H1 (cell line): ENCODE data around the gene SH2D7. TPM values are rescaled to one million over a fixed set of nuclear protein-coding genes. Genes with fewer than 3 reads are reported as not detected.

Experiments
- CTCF ChIA-PET: fragments of 300-600 bp; sonication (Branson Sonifier 250); formaldehyde crosslinking; loops from one replicate; lab custom pipeline; 2021; ENCODE audit not compliant: partially characterized antibody; lab: Charles Lee
- POLR2A ChIA-PET: fragments of 300-600 bp; sonication (Branson Sonifier 250); formaldehyde crosslinking; loops from one replicate; lab custom pipeline; 2021; ENCODE audit warnings: inconsistent platforms; ENCODE audit not compliant: partially characterized antibody; lab: Charles Lee
- DNase-seq, 2 experiments: peaks; one replicate each; pipeline versions ENCODE4 v3.0.0 to v3.0.0-alpha.2; 2010 to 2022; ENCODE audit warnings: low spot score in 2 of 2, low read depth in 1 of 2, mixed read lengths in 1 of 2
- FAIRE-seq: peaks from 2 replicates; lab custom pipeline; 2011; peaks lifted over from hg19 to GRCh38; lab: Jason Lieb, UNC
- H2AFZ ChIP-seq: 2 replicates; pipeline ENCODE4 v1.8.1; 2012; ENCODE audit warnings: low read length, inconsistent platforms
- H2AK5ac ChIP-seq: 2 replicates; pipeline ENCODE4 v1.6.1; 2013; ENCODE audit warnings: low read depth, low read length
- H2BK120ac ChIP-seq: replicated peaks from 2 replicates; pipeline ENCODE3; 2013; ENCODE audit warnings: low read depth, low read length, inconsistent platforms
- H2BK12ac ChIP-seq: 2 replicates; pipeline ENCODE4 v1.6.1; 2013; ENCODE audit warnings: low read depth, low read length
- H2BK15ac ChIP-seq: 2 replicates; pipeline ENCODE4 v1.6.1; 2013; ENCODE audit warnings: low read length
- H2BK20ac ChIP-seq: 2 replicates; pipeline ENCODE4 v1.6.1; 2013; ENCODE audit warnings: low read length
- H2BK5ac ChIP-seq: 2 replicates; pipeline ENCODE4 v1.6.1; 2013; ENCODE audit warnings: low read depth, low read length
- H3K14ac ChIP-seq: 2 replicates; pipeline ENCODE4 v1.6.1; 2013; ENCODE audit warnings: inconsistent platforms; ENCODE audit not compliant: insufficient read length
- H3K18ac ChIP-seq: 2 replicates; pipeline ENCODE4 v1.6.1; 2013; ENCODE audit warnings: low read length; ENCODE audit errors: extremely low read depth
- H3K23ac ChIP-seq: 2 replicates; pipeline ENCODE4 v1.6.1; 2013; ENCODE audit warnings: inconsistent platforms; ENCODE audit not compliant: insufficient read length
- H3K23me2 ChIP-seq: 2 replicates; pipeline ENCODE4 v1.6.1; 2013; ENCODE audit warnings: low read depth, low read length
- H3K27ac ChIP-seq: 2 replicates; pipeline ENCODE4 v1.6.1; 2011; ENCODE audit warnings: low read depth, low read length, inconsistent platforms
- H3K27me3 ChIP-seq, 4 experiments: replicated peaks in 1 of 4; 1 replicate in 1 of 4; 2 replicates in 3 of 4; pipeline versions ENCODE4 v1.6.1 to v1.8.1; 2011 to 2013; ENCODE audit warnings: low read length in 3 of 4, mild to moderate bottlenecking in 3 of 4, inconsistent platforms in 2 of 4, mixed read lengths in 2 of 4, moderate library complexity in 1 of 4; ENCODE audit not compliant: control insufficient read depth in 3 of 4, insufficient read depth in 3 of 4; ENCODE audit errors: extremely low read depth in 1 of 4
- H3K36me3 ChIP-seq, 4 experiments: 2 replicates each; pipeline versions ENCODE4 v1.6.1 to v1.8.1; 2011 to 2013; ENCODE audit warnings: mild to moderate bottlenecking in 4 of 4, low read length in 3 of 4, moderate library complexity in 2 of 4, control low read depth in 1 of 4, inconsistent platforms in 1 of 4; ENCODE audit not compliant: insufficient read depth in 4 of 4, control insufficient read depth in 2 of 4
- H3K4ac ChIP-seq: replicated peaks from 2 replicates; pipeline ENCODE3; 2013; ENCODE audit warnings: low read length, low read depth, mixed read lengths, inconsistent platforms; ENCODE audit not compliant: insufficient read length
- H3K4me1 ChIP-seq, 4 experiments: replicated peaks in 1 of 4; 1 replicate in 1 of 4; 2 replicates in 3 of 4; pipeline versions ENCODE4 v1.6.1 to v1.8.1; 2011 to 2013; ENCODE audit warnings: low read length in 3 of 4, inconsistent platforms in 2 of 4, mixed read lengths in 1 of 4; ENCODE audit not compliant: insufficient read depth in 4 of 4, control insufficient read depth in 3 of 4
- H3K4me2 ChIP-seq, 2 experiments: 2 replicates each; pipeline versions ENCODE4 v1.6.1 to v1.8.1; 2011 to 2013; ENCODE audit warnings: low read depth in 2 of 2, low read length in 2 of 2, control low read depth in 1 of 2, inconsistent platforms in 1 of 2, mild to moderate bottlenecking in 1 of 2; ENCODE audit not compliant: insufficient read depth in 1 of 2
- H3K4me3 ChIP-seq, 4 experiments: fragments of 200-600, 300-600 bp in 1 of 4; sonication (generic), shearing (Covaris generic), sonication (Bioruptor Twin) in 1 of 4; 2 replicates each; pipeline versions ENCODE4 v1.5.1 to v1.8.1; 2011 to 2016; ENCODE audit warnings: low read length in 4 of 4, low read depth in 3 of 4, control low read depth in 2 of 4, inconsistent platforms in 2 of 4, mild to moderate bottlenecking in 2 of 4, mixed read lengths in 1 of 4, moderate library complexity in 1 of 4; ENCODE audit not compliant: insufficient read depth in 2 of 4; ENCODE audit errors: extremely low read depth in 1 of 4
- H3K56ac ChIP-seq: replicated peaks from 2 replicates; pipeline ENCODE3; 2013; ENCODE audit warnings: low read depth, mild to moderate bottlenecking, mixed read lengths, low read length, inconsistent platforms; ENCODE audit not compliant: insufficient read length
- H3K79me1 ChIP-seq: 2 replicates; pipeline ENCODE4 v1.6.1; 2013; ENCODE audit warnings: low read depth, low read length, control low read depth
- H3K79me2 ChIP-seq, 2 experiments: 2 replicates each; pipeline versions ENCODE4 v1.6.1 to v1.8.1; 2012 to 2013; ENCODE audit warnings: low read length in 2 of 2, mild to moderate bottlenecking in 2 of 2, inconsistent platforms in 1 of 2; ENCODE audit not compliant: insufficient read depth in 2 of 2, control insufficient read depth in 1 of 2
- H3K9ac ChIP-seq, 4 experiments: replicated peaks in 1 of 4; 1 replicate in 1 of 4; 2 replicates in 3 of 4; pipeline versions ENCODE4 v1.6.1 to v1.8.1; 2011 to 2013; ENCODE audit warnings: low read depth in 3 of 4, low read length in 3 of 4, control low read depth in 2 of 4, mild to moderate bottlenecking in 2 of 4, moderate library complexity in 2 of 4, inconsistent platforms in 1 of 4; ENCODE audit errors: extremely low read depth in 1 of 4
- H3K9me3 ChIP-seq, 2 experiments: 2 replicates each; pipeline versions ENCODE4 v1.6.1 to v1.8.1; 2012 to 2013; ENCODE audit warnings: mild to moderate bottlenecking in 2 of 2, moderate library complexity in 2 of 2, control low read depth in 1 of 2, inconsistent platforms in 1 of 2, low read depth in 1 of 2, low read length in 1 of 2, mixed read lengths in 1 of 2; ENCODE audit not compliant: insufficient read depth in 2 of 2
- H4K20me1 ChIP-seq, 2 experiments: replicated peaks in 1 of 2; 2 replicates each; pipeline versions ENCODE3 to v1.8.1; 2011 to 2013; ENCODE audit warnings: inconsistent platforms in 2 of 2, low read length in 2 of 2, mild to moderate bottlenecking in 1 of 2; ENCODE audit not compliant: insufficient read depth in 2 of 2, control insufficient read depth in 1 of 2
- H4K5ac ChIP-seq: 2 replicates; pipeline ENCODE4 v1.6.1; 2013; ENCODE audit warnings: low read length, low read depth, mixed read lengths, inconsistent platforms; ENCODE audit not compliant: insufficient read length
- H4K8ac ChIP-seq: 2 replicates; pipeline ENCODE4 v1.8.0; 2013; ENCODE audit warnings: mild to moderate bottlenecking, moderate library complexity, low read length, inconsistent platforms; ENCODE audit not compliant: insufficient read depth; ENCODE audit errors: extremely low read depth
- H4K91ac ChIP-seq: replicated peaks from 2 replicates; pipeline ENCODE3; 2013; ENCODE audit warnings: low read length, mixed read lengths, inconsistent platforms; ENCODE audit not compliant: insufficient read length
- CTBP2 ChIP-seq: IDR thresholded peaks from 2 replicates; pipeline ENCODE4 v1.7.0; 2011; ENCODE audit warnings: borderline replicate concordance, mild to moderate bottlenecking, moderate library complexity, mixed read lengths, low read length; ENCODE audit not compliant: insufficient read depth, insufficient read length
- EZH2 ChIP-seq: fragments of 200-600 bp; sonication (generic); IDR thresholded peaks from 2 replicates; pipeline ENCODE4 v1.7.1; 2012; ENCODE audit warnings: low read depth, mild to moderate bottlenecking, moderate library complexity, low read length, inconsistent platforms; ENCODE audit not compliant: severe bottlenecking
- WGBS, 2 experiments: shearing (Covaris generic) in 1 of 2; methylation state at CpG; one replicate each; pipeline versions ENCODE4 v1.1.6 to v1.1.7; 2013 to 2015; ENCODE audit warnings: low lambda C conversion rate in 2 of 2, mixed read lengths in 2 of 2, inconsistent platforms in 1 of 2, low coverage in 1 of 2, missing lambda C conversion rate in 1 of 2; ENCODE audit not compliant: insufficient replicate concordance in 2 of 2, insufficient coverage in 1 of 2, insufficient read length in 1 of 2; ENCODE audit errors: extremely low coverage in 1 of 2, missing lambda C conversion rate in 1 of 2; 5-methylcytosine and 5-hydroxymethylcytosine counted together
- polyA plus RNA-seq, 7 experiments: library from polyadenylated mRNA; depleted of rRNA in 3 of 7; stranded (reverse) in 5 of 7; unstranded in 2 of 7; fragments of >200 nt in 5 of 7; fragments of 200-250 nt in 2 of 7; gene quantifications; 1 replicate in 5 of 7; 2 replicates in 1 of 7; 4 replicates in 1 of 7; pipeline versions ENCODE4 v1.2.1 to v1.2.3, GENCODE V29; 2011 to 2013; ENCODE audit warnings: missing spikeins in 2 of 7, mixed read lengths in 2 of 7
- total RNA-seq: library from RNA; stranded (reverse); fragmentation: NEBNext Ultra II Directional; extraction: Animal tissue kit (Norgen Biotek cat#: 25700); gene quantifications from 2 replicates; pipeline ENCODE4 v1.2.1, GENCODE V29; 2021
- TF ChIP-seq, protein P1 (sequence below): IDR thresholded peaks from 2 replicates; pipeline ENCODE4 v1.6.1; 2011; ENCODE audit warnings: low read length, improper control_type of control experiment

The SH2D7 gene
- total and polyA plus RNA-seq, 2 of the 8 experiments (the other 6 are each of a cell fraction or from before 2014, with no cell fraction given): not detected

DNA sequence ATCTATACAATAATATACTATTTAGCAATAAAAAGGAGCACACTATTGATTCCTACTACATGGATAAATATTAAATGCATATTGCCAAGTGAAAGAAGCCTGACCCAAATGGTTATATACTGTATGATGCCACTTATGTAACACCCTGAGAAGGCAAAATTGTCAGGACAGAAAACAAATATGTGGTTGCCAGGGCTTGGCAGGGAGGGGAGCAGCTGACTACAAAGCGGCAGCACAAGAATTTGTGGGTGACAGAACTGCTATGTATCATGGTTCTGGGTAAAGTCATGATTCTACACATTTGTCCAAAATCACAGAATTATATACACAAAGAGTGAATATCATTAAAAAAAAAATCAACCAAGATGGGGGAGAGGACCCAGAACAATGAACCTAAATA, 37.4 kb upstream of the SH2D7 start:
- Histone ChIP-seq H3K14ac (no peak overlapping the region), H3K23ac (no peak overlapping the region), H3K9ac (no peak overlapping the region), H2AFZ (no peak overlapping the region), H4K8ac (no peak overlapping the region), H4K5ac (no peak overlapping the region), H3K4me3 (no peak overlapping the region), H3K36me3 (no peaks in the 10 kb centered on the region; a peak in 1 of 8 replicates), H2BK120ac (no peak overlapping the region), H3K79me2 (peaks cover 0 to 5% of the 10 kb centered on the region in 2 experiments; a peak in 1 of 4 replicates), H3K4ac (no peak overlapping the region), H2BK5ac (no peak overlapping the region), H3K56ac (no peak overlapping the region), H3K4me2 (no peak overlapping the region), H3K9me3 (no peaks in the 10 kb centered on the region), H2BK20ac (no peak overlapping the region), H2AK5ac (no peak overlapping the region), H3K23me2 (no peaks in the 10 kb centered on the region; the same call in 1 of the 2 replicates), H3K4me1 (peaks cover 2 to 11% (median 7%) of the 10 kb centered on the region in 4 experiments), H2BK12ac (no peak overlapping the region), H4K91ac (no peak overlapping the region), H2BK15ac (no peak overlapping the region), H3K27ac (no peak overlapping the region), H3K27me3 (no peaks in the 10 kb centered on the region), H3K79me1 (peaks cover 6% of the 10 kb centered on the region; the same call in 1 of the 2 replicates), H3K18ac (no peak overlapping the region), H4K20me1 (peaks cover 1 to 10% of the 10 kb centered on the region in 2 experiments)
- 92% methylated on average over 1 of the region's 1 CpG; no CpG with 5 or more reads in 1 of the 2 experiments for WGBS, 2 experiments
- DNase-seq: no peak
- ChIA-PET CTCF (interaction anchor here (1.0 to 1.4 kb wide), 2 partner anchors 47 to 153 kb away, joined by 3 read pairs; no protein-coding TSS in a partner anchor), POLR2A (no interaction called here)
- no peak for FAIRE-seq
- TF ChIP-seq EZH2 (no peak), CTBP2 (no peak)
- TF ChIP-seq, protein P1, sequence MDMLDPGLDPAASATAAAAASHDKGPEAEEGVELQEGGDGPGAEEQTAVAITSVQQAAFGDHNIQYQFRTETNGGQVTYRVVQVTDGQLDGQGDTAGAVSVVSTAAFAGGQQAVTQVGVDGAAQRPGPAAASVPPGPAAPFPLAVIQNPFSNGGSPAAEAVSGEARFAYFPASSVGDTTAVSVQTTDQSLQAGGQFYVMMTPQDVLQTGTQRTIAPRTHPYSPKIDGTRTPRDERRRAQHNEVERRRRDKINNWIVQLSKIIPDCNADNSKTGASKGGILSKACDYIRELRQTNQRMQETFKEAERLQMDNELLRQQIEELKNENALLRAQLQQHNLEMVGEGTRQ: no peak
